Liver (tissue), 9 donors: ENCODE data around the gene MSI2. TPM values are rescaled to one million over a fixed set of nuclear protein-coding genes. Genes with fewer than 3 reads are reported as not detected.

Experiments
- DNase-seq: peaks from one replicate; pipeline ENCODE4 v3.0.0-alpha.2; 2017; ENCODE audit warnings: low spot score
- H3K27ac ChIP-seq, 2 donors: one replicate each; pipeline ENCODE4 v1.7.0; 2013; ENCODE audit warnings: inconsistent platforms in 2 of 2, low read length in 2 of 2, control low read depth in 1 of 2, low read depth in 1 of 2, mild to moderate bottlenecking in 1 of 2
- H3K27me3 ChIP-seq, 4 donors: one replicate each; pipeline versions ENCODE4 v1.6.1 to v1.7.0; 2013; ENCODE audit warnings: low read length in 3 of 4, inconsistent platforms in 1 of 4, mild to moderate bottlenecking in 1 of 4, moderate library complexity in 1 of 4; ENCODE audit not compliant: control insufficient read depth in 4 of 4, insufficient read depth in 4 of 4
- H3K36me3 ChIP-seq, 4 donors: one replicate each; pipeline versions ENCODE4 v1.6.1 to v1.7.0; 2013; ENCODE audit warnings: low read length in 3 of 4, mild to moderate bottlenecking in 3 of 4, low read depth in 1 of 4, moderate library complexity in 1 of 4; ENCODE audit not compliant: control insufficient read depth in 4 of 4, insufficient read depth in 3 of 4
- H3K4me1 ChIP-seq, 4 donors: one replicate each; pipeline versions ENCODE4 v1.6.1 to v1.7.0; 2013; ENCODE audit warnings: low read length in 3 of 4, mild to moderate bottlenecking in 3 of 4, moderate library complexity in 1 of 4; ENCODE audit not compliant: control insufficient read depth in 4 of 4, insufficient read depth in 4 of 4
- H3K4me3 ChIP-seq, 3 donors: one replicate each; pipeline versions ENCODE4 v1.6.1 to v1.7.0; 2013; ENCODE audit warnings: low read length in 3 of 3, control low read depth in 1 of 3, low read depth in 1 of 3, mild to moderate bottlenecking in 1 of 3
- H3K9ac ChIP-seq, 2 donors: one replicate each; pipeline ENCODE4 v1.7.0; 2013; ENCODE audit warnings: low read length in 2 of 2, mild to moderate bottlenecking in 2 of 2, moderate library complexity in 2 of 2, control low read depth in 1 of 2, low read depth in 1 of 2
- H3K9me3 ChIP-seq, 4 donors: one replicate each; pipeline versions ENCODE4 v1.6.1 to v1.7.0; 2013; ENCODE audit warnings: low read length in 3 of 4; ENCODE audit not compliant: control insufficient read depth in 4 of 4
- ATF3 ChIP-seq: IDR thresholded peaks from 2 replicates; pipeline ENCODE4 v1.6.1; 2016; ENCODE audit warnings: antibody characterized with exemption
- FOXA1 ChIP-seq: IDR thresholded peaks from 2 replicates; pipeline ENCODE4 v1.6.1; 2016; ENCODE audit warnings: antibody characterized with exemption
- FOXA2 ChIP-seq: IDR thresholded peaks from 2 replicates; pipeline ENCODE4 v1.6.1; 2016; ENCODE audit warnings: antibody characterized with exemption
- GABPA ChIP-seq, 2 donors: IDR thresholded peaks in 1 of 2; conservative IDR thresholded peaks in 1 of 2; 2 replicates each; pipeline ENCODE4 v1.6.1; 2016; ENCODE audit warnings: antibody characterized with exemption in 2 of 2, mild to moderate bottlenecking in 1 of 2, moderate library complexity in 1 of 2
- HNF4A ChIP-seq, 2 donors: conservative IDR thresholded peaks; 2 replicates each; pipeline ENCODE4 v1.6.1; 2016; ENCODE audit warnings: antibody characterized with exemption in 2 of 2, mild to moderate bottlenecking in 2 of 2
- HNF4G ChIP-seq: IDR thresholded peaks from 2 replicates; pipeline ENCODE4 v1.6.1; 2016; ENCODE audit warnings: antibody characterized with exemption
- JUND ChIP-seq, 2 donors: IDR thresholded peaks; 2 replicates each; pipeline ENCODE4 v1.6.1; 2016; ENCODE audit warnings: antibody characterized with exemption in 2 of 2
- RAD21 ChIP-seq, 2 donors: IDR thresholded peaks; 2 replicates each; pipeline ENCODE4 v1.6.1; 2016; ENCODE audit warnings: antibody characterized with exemption in 2 of 2, mild to moderate bottlenecking in 2 of 2
- REST ChIP-seq: IDR thresholded peaks from 2 replicates; pipeline ENCODE4 v1.6.1; 2016; ENCODE audit warnings: antibody characterized with exemption, mild to moderate bottlenecking
- RXRA ChIP-seq, 2 donors: IDR thresholded peaks; 2 replicates each; pipeline ENCODE4 v1.6.1; 2017 to 2018; ENCODE audit warnings: antibody characterized with exemption in 2 of 2, mild to moderate bottlenecking in 1 of 2
- TAF1 ChIP-seq: conservative IDR thresholded peaks from 2 replicates; pipeline ENCODE4 v1.6.1; 2016; ENCODE audit warnings: antibody characterized with exemption, mild to moderate bottlenecking
- YY1 ChIP-seq: IDR thresholded peaks from 2 replicates; pipeline ENCODE4 v1.6.1; 2016; ENCODE audit warnings: antibody characterized with exemption, mild to moderate bottlenecking
- WGBS: extraction: QIAGEN DNeasy Blood & Tissue Kit; methylation state at CpG from one replicate; pipeline ENCODE4 v1.1.7; 2013; 5-methylcytosine and 5-hydroxymethylcytosine counted together
- polyA plus RNA-seq, 2 donors: library from polyadenylated mRNA; stranded (reverse) in 1 of 2; unstranded in 1 of 2; fragments of 200-250 nt in 1 of 2; fragments of >200 nt in 1 of 2; fragmentation: Nextera tagmentation in 1 of 2; extraction: Ambion mirVana in 1 of 2; gene quantifications; one replicate each; pipeline versions ENCODE4 v1.2.1 to v1.2.3, GENCODE V29; 2013 to 2015
- total RNA-seq, 2 donors: library from RNA; depleted of rRNA; stranded (reverse); fragments of >200 nt; gene quantifications; one replicate each; pipeline ENCODE4 v1.2.3, GENCODE V29; 2014
- TF ChIP-seq, protein P1 (sequence below): IDR thresholded peaks from 2 replicates; pipeline ENCODE4 v1.6.1; 2016; ENCODE audit warnings: antibody characterized with exemption
- TF ChIP-seq, protein P2 (sequence below): IDR thresholded peaks from 2 replicates; pipeline ENCODE4 v1.6.1; 2016; ENCODE audit warnings: antibody characterized with exemption
- donor health status: healthy.
- donor health status: healthy.
- donor health status: healthy.
- donor health status: healthy.
- donor health status: healthy.

Gene MSI2
- total and polyA plus RNA-seq, 4 donors: 5.7 to 15.6 (median 9.2) TPM

GRCh38 chr17:57536789-57537523 is 280.6 kb downstream of the MSI2 start:
- Histone ChIP-seq H3K9me3 (no peaks in the 10 kb centered on the region), H3K4me1 (peaks cover 3 to 15% (median 9%) of the 10 kb centered on the region in 4 donors), H3K36me3 (no peaks in the 10 kb centered on the region), H3K27ac (no peak overlapping the region), H3K9ac (no peak overlapping the region), H3K27me3 (no peaks in the 10 kb centered on the region), H3K4me3 (no peak overlapping the region)
- TF ChIP-seq REST: no peak
- no peak for TF ChIP-seq RXRA (IDR thresholded peaks at IDR 0.05)
- TF ChIP-seq FOXA1: no peak
- no peak for TF ChIP-seq ATF3
- no peak for TF ChIP-seq HNF4A (conservative IDR thresholded peaks at IDR 0.05)
- TF ChIP-seq, protein P1, sequence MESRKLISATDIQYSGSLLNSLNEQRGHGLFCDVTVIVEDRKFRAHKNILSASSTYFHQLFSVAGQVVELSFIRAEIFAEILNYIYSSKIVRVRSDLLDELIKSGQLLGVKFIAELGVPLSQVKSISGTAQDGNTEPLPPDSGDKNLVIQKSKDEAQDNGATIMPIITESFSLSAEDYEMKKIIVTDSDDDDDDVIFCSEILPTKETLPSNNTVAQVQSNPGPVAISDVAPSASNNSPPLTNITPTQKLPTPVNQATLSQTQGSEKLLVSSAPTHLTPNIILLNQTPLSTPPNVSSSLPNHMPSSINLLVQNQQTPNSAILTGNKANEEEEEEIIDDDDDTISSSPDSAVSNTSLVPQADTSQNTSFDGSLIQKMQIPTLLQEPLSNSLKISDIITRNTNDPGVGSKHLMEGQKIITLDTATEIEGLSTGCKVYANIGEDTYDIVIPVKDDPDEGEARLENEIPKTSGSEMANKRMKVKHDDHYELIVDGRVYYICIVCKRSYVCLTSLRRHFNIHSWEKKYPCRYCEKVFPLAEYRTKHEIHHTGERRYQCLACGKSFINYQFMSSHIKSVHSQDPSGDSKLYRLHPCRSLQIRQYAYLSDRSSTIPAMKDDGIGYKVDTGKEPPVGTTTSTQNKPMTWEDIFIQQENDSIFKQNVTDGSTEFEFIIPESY: no peak
- TF ChIP-seq RAD21 (IDR thresholded peaks at IDR 0.05): no peak
- TF ChIP-seq, protein P2, sequence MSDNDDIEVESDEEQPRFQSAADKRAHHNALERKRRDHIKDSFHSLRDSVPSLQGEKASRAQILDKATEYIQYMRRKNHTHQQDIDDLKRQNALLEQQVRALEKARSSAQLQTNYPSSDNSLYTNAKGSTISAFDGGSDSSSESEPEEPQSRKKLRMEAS: no peak
- TF ChIP-seq TAF1: no peak
- TF ChIP-seq HNF4G: no peak
- no peak for TF ChIP-seq JUND (IDR thresholded peaks at IDR 0.05)
- TF ChIP-seq YY1: no peak
- TF ChIP-seq GABPA (IDR thresholded peaks at IDR 0.05 in 1 of 2, conservative IDR thresholded peaks at IDR 0.05 in 1 of 2): no peak
- no peak for TF ChIP-seq FOXA2
- WGBS: 93% methylated on average over 10 of the region's 10 CpGs
- no peak for DNase-seq

GRCh38 chr17:57537524-57538410 is 281.4 kb downstream of the MSI2 start:
- WGBS: 82% methylated on average over 17 of the region's 17 CpGs
- no peak for DNase-seq
- H3K27me3 ChIP-seq: no peaks in the 10 kb centered on the region
- no peak overlapping the region for H3K4me3 ChIP-seq
- H3K27ac ChIP-seq: no peak overlapping the region
- peaks cover 0 to 12% (median 5%) of the 10 kb centered on the region in 4 donors for H3K4me1 ChIP-seq
- H3K9ac ChIP-seq: no peak overlapping the region
- no peaks in the 10 kb centered on the region for H3K9me3 ChIP-seq
- TF ChIP-seq YY1: no peak
- H3K36me3 ChIP-seq: no peaks in the 10 kb centered on the region
